ENCODE measurements around the gene ACO1. TPM values are rescaled to one million over a fixed set of nuclear protein-coding genes. Genes with fewer than 3 reads are reported as not detected.

Gene ACO1
- total RNA-seq, 1 experiment from 2014 or later = 36.2 TPM

DNA sequence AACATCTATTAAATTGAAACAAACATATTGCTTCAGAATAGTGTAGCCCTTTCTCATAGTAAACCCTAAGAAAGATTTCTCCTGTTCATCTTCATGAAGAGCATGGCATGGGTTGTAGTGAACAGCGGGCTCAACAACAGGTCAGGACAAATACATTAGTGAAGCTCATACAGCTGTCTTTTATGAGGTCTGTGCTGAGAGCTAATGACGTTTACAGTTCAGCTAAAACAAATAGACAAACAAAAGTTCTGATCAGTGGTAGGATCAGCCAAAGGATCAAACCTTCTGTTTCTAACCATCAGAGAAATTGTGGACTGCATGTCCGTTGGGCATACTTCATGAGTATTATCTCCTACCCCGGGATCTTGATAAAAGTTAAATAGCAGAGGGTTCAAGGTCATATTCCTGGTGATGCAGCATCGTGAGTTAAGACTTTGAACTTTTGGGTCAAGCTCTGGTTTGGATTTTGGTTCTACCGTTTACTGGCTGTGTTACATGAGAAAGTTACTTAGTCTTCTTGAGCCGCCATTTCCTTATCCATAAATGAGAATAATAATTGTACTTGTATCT is 37.9 kb downstream of the ACO1 start:
- DNase-seq (ENCODE audit: low read depth, low spot score) (no peak), ATAC-seq (no peak)
- H4K20me1 ChIP-seq (ENCODE audit: insufficient read depth) = no peaks in the 10 kb centered on the region
- CTCF ChIA-PET = interaction anchor here (1.3 kb wide), 1 partner anchor 9 kb away, joined by 3 read pairs; no protein-coding TSS in a partner anchor
- no peaks in the 10 kb centered on the region for H3K4me1 ChIP-seq (ENCODE audit: control insufficient read depth in 1 of 2, insufficient read depth in 2 of 2, low read length in 2 of 2)
- no peaks in the 10 kb centered on the region for H3K9me3 ChIP-seq (ENCODE audit: control insufficient read depth in 1 of 2, insufficient read depth in 1 of 2, low read depth in 1 of 2, low read length in 2 of 2)
- no peak overlapping the region for H3K27ac ChIP-seq (ENCODE audit: low read depth, low read length)
- no peak overlapping the region for H2AFZ ChIP-seq (ENCODE audit: low read depth, low read length, poor library complexity, severe bottlenecking)
- no peak overlapping the region for H3K4me3 ChIP-seq (replicated peaks in 1 of 2; ENCODE audit: low read depth in 1 of 2, low read length in 2 of 2)
- POLR2A ChIA-PET = no interaction called here
- H3K36me3 ChIP-seq (ENCODE audit: control insufficient read depth in 1 of 2, insufficient read depth in 2 of 2, low read length in 2 of 2) = peaks cover 4 to 16% of the 10 kb centered on the region in 2 experiments; a peak in 3 of 4 replicates
- RAD21 ChIA-PET (ENCODE audit: low non-redundant PET in 1 of 2, low total read pairs in 2 of 2, uncharacterized antibody in 2 of 2, unreplicated experiment in 2 of 2) = no interaction called here
- no peaks in the 10 kb centered on the region for H3K9me2 ChIP-seq (ENCODE audit: insufficient read depth)
- H3K79me2 ChIP-seq (ENCODE audit: insufficient read depth, low read length) = no peaks in the 10 kb centered on the region
- BruUV-seq (replicated peaks) = no TSS peak
- intact Hi-C loops (cut with micrococcal nuclease) = no loop called here
- no peaks in the 10 kb centered on the region for H3K27me3 ChIP-seq (ENCODE audit: insufficient read depth, low read length)
- H3K9ac ChIP-seq (ENCODE audit: low read length) = no peak overlapping the region
- H3K4me2 ChIP-seq (ENCODE audit: low read length) = no peak overlapping the region
- TF ChIP-seq POLR2AphosphoS5 (IDR thresholded peaks at IDR 0.05; ENCODE audit: low read depth, low read length) (no peak), SIN3A (IDR thresholded peaks at IDR 0.05; ENCODE audit: low read depth) (no peak), POLR2A (IDR thresholded peaks at IDR 0.05; ENCODE audit: borderline replicate concordance, extremely low read depth, insufficient read depth, insufficient read length) (no peak), TCF7L2 (IDR thresholded peaks at IDR 0.05; ENCODE audit: borderline replicate concordance, extremely low read depth, insufficient read depth, insufficient read length) (no peak), EGR1 (IDR thresholded peaks at IDR 0.05; ENCODE audit: low read depth) (no peak), SRF (IDR thresholded peaks at IDR 0.05; ENCODE audit: low read depth) (no peak), FOSL1 (IDR thresholded peaks at IDR 0.05; ENCODE audit: low read depth) (no peak), JUND (IDR thresholded peaks at IDR 0.05) (no peak), EZH2 (IDR thresholded peaks at IDR 0.05) (no peak), ZFX (IDR thresholded peaks at IDR 0.05) (no peak)
- TF ChIP-seq, protein P1, sequence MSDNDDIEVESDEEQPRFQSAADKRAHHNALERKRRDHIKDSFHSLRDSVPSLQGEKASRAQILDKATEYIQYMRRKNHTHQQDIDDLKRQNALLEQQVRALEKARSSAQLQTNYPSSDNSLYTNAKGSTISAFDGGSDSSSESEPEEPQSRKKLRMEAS (IDR thresholded peaks at IDR 0.05) = no peak
- TF ChIP-seq, protein P2, sequence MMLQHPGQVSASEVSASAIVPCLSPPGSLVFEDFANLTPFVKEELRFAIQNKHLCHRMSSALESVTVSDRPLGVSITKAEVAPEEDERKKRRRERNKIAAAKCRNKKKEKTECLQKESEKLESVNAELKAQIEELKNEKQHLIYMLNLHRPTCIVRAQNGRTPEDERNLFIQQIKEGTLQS (IDR thresholded peaks at IDR 0.05) = no peak

DNA sequence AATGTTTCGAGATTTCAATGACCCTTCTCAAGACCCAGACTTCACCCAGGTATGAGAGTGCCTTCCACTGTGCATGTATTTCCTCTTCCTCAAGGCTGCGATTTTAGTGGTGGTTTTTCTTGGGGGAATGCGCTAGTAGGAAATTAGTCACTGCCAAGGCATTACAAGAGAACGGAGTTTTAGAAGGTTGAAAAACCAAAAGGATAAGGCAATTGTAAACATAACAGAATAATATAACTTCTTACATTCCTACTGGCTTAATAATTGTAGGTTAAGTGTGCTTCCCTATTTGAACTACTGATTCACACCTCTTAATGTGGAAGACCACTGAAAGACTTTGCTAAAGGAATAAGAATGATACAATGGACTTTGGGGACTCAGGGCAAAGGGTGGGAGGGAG is 38.9 kb downstream of the ACO1 start:
- Histone ChIP-seq H3K4me2 (ENCODE audit: low read length) (no peak overlapping the region), H3K4me3 (replicated peaks in 1 of 2; ENCODE audit: low read depth in 1 of 2, low read length in 2 of 2) (no peak overlapping the region)
- no peak for ATAC-seq

More for the DNA sequence above, 38.9 kb downstream of the ACO1 start:
- Histone ChIP-seq H3K79me2 (ENCODE audit: insufficient read depth, low read length) (no peaks in the 10 kb centered on the region), H3K9me2 (ENCODE audit: insufficient read depth) (no peaks in the 10 kb centered on the region), H3K9ac (ENCODE audit: low read length) (no peak overlapping the region), H3K4me1 (ENCODE audit: control insufficient read depth in 1 of 2, insufficient read depth in 2 of 2, low read length in 2 of 2) (no peaks in the 10 kb centered on the region), H3K27ac (ENCODE audit: low read depth, low read length) (no peak overlapping the region), H3K36me3 (ENCODE audit: control insufficient read depth in 1 of 2, insufficient read depth in 2 of 2, low read length in 2 of 2) (peaks cover 4 to 16% of the 10 kb centered on the region in 2 experiments; a peak in 3 of 4 replicates), H3K27me3 (ENCODE audit: insufficient read depth, low read length) (no peaks in the 10 kb centered on the region), H3K9me3 (ENCODE audit: control insufficient read depth in 1 of 2, insufficient read depth in 1 of 2, low read depth in 1 of 2, low read length in 2 of 2) (no peaks in the 10 kb centered on the region), H2AFZ (ENCODE audit: low read depth, low read length, poor library complexity, severe bottlenecking) (no peak overlapping the region), H4K20me1 (ENCODE audit: insufficient read depth) (no peaks in the 10 kb centered on the region)
- ChIA-PET POLR2A (no interaction called here), RAD21 (ENCODE audit: low non-redundant PET in 1 of 2, low total read pairs in 2 of 2, uncharacterized antibody in 2 of 2, unreplicated experiment in 2 of 2) (no interaction called here), CTCF (no interaction called here)
- BruUV-seq (replicated peaks) = no TSS peak
- TF ChIP-seq, protein P1 (IDR thresholded peaks at IDR 0.05) = no peak
- TF ChIP-seq POLR2AphosphoS5 (IDR thresholded peaks at IDR 0.05; ENCODE audit: low read depth, low read length) = no peak
- no peak for TF ChIP-seq SIN3A (IDR thresholded peaks at IDR 0.05; ENCODE audit: low read depth)
- no peak for TF ChIP-seq YY1 (IDR thresholded peaks at IDR 0.05; ENCODE audit: extremely low read depth, insufficient replicate concordance, low read depth, low read length)
- no peak for TF ChIP-seq SP1 (IDR thresholded peaks at IDR 0.05; ENCODE audit: low read depth)
- TF ChIP-seq CTCF (IDR thresholded peaks at IDR 0.05 in 2 of 3, conservative IDR thresholded peaks at IDR 0.05 in 1 of 3; ENCODE audit: borderline replicate concordance in 1 of 3, insufficient read depth in 1 of 3, low read depth in 2 of 3, low read length in 2 of 3) = no peak
- TF ChIP-seq, protein P2 (IDR thresholded peaks at IDR 0.05) = no peak
- no peak for TF ChIP-seq TCF7L2 (IDR thresholded peaks at IDR 0.05; ENCODE audit: borderline replicate concordance, extremely low read depth, insufficient read depth, insufficient read length)
- DNase-seq (ENCODE audit: low read depth, low spot score) = no peak
- intact Hi-C loops (cut with micrococcal nuclease) = no loop called here
